Loucy (cell line): ENCODE data around the gene IL1RAPL2.

Experiments
- H2AFZ ChIP-seq: fragments of 200-600 bp; sonication (generic); 2 replicates; pipeline ENCODE4 v1.6.0; 2016; ENCODE audit warnings: antibody characterized with exemption, mild to moderate bottlenecking, low read length, moderate library complexity
- H3F3A ChIP-seq: fragments of 200-600 bp; 2 replicates; pipeline ENCODE4 v1.6.0; 2016; ENCODE audit warnings: antibody characterized with exemption, low read depth, mild to moderate bottlenecking
- H3K27me3 ChIP-seq: fragments of 200-600 bp; sonication (generic); 2 replicates; pipeline ENCODE4 v1.6.1; 2014; ENCODE audit warnings: low read length, mild to moderate bottlenecking; ENCODE audit not compliant: insufficient read depth, poor library complexity, severe bottlenecking
- H3K36me3 ChIP-seq: fragments of 200-600 bp; sonication (generic); 2 replicates; pipeline ENCODE4 v1.6.1; 2016; ENCODE audit warnings: low read length; ENCODE audit not compliant: insufficient read depth
- H3K4me1 ChIP-seq: fragments of 200-600 bp; sonication (generic); 2 replicates; pipeline ENCODE4 v1.5.1; 2014; ENCODE audit warnings: low read length, mild to moderate bottlenecking; ENCODE audit not compliant: insufficient read depth, poor library complexity, severe bottlenecking
- H3K4me2 ChIP-seq: fragments of 200-600 bp; sonication (generic); 2 replicates; pipeline ENCODE4 v1.6.0; 2014; ENCODE audit warnings: antibody characterized with exemption, low read length, low read depth, mild to moderate bottlenecking; ENCODE audit not compliant: poor library complexity, severe bottlenecking
- H3K4me3 ChIP-seq: fragments of 200-600 bp; sonication (generic); 2 replicates; pipeline ENCODE4 v1.5.1; 2014; ENCODE audit warnings: low read length, mild to moderate bottlenecking, mixed read lengths; ENCODE audit not compliant: poor library complexity, severe bottlenecking
- H3K79me2 ChIP-seq: fragments of 200-600 bp; sonication (generic); 2 replicates; pipeline ENCODE4 v1.6.1; 2014; ENCODE audit warnings: low read length; ENCODE audit not compliant: insufficient read depth
- H3K9ac ChIP-seq: fragments of 200-600 bp; sonication (generic); 2 replicates; pipeline ENCODE4 v1.6.0; 2014; ENCODE audit warnings: mild to moderate bottlenecking, low read depth, low read length, moderate library complexity; ENCODE audit not compliant: poor library complexity, severe bottlenecking
- H3K9me2 ChIP-seq: fragments of 200-600 bp; sonication (generic); replicated peaks from 2 replicates; pipeline ENCODE4 v1.6.1; 2016; ENCODE audit warnings: low read depth, low read length, mixed read lengths
- H3K9me3 ChIP-seq: fragments of 200-600 bp; sonication (generic); 2 replicates; pipeline ENCODE4 v1.6.1; 2014; ENCODE audit warnings: mild to moderate bottlenecking, antibody characterized with exemption, low read length, low read depth; ENCODE audit not compliant: insufficient read depth
- H4K20me1 ChIP-seq: fragments of 200-600 bp; sonication (generic); 2 replicates; pipeline ENCODE4 v1.6.0; 2014; ENCODE audit warnings: antibody characterized with exemption, low read length, mild to moderate bottlenecking; ENCODE audit not compliant: insufficient read depth, poor library complexity, severe bottlenecking
- CTCF ChIP-seq: fragments of 200-600 bp; sonication (generic); conservative IDR thresholded peaks from 2 replicates; pipeline ENCODE4 v1.5.1; 2014; ENCODE audit warnings: mild to moderate bottlenecking, antibody characterized with exemption, low read length
- EZH2phosphoT487 ChIP-seq: fragments of 200-600 bp; IDR thresholded peaks from 2 replicates; pipeline ENCODE4 v1.6.1; 2018; ENCODE audit warnings: antibody characterized with exemption, mild to moderate bottlenecking, moderate library complexity, borderline replicate concordance

The IL1RAPL2 gene

GRCh38 chrX:105463473-105463872 is 897.5 kb downstream of the IL1RAPL2 start:
- Histone ChIP-seq H3K4me1 (no peaks in the 10 kb centered on the region), H3K9ac (no peak overlapping the region), H2AFZ (no peak overlapping the region), H3K36me3 (no peaks in the 10 kb centered on the region), H3K27me3 (no peaks in the 10 kb centered on the region), H3K4me3 (no peak overlapping the region), H3K79me2 (no peaks in the 10 kb centered on the region), H3K4me2 (no peak overlapping the region), H3K9me3 (no peaks in the 10 kb centered on the region), H4K20me1 (no peaks in the 10 kb centered on the region), H3F3A (no peaks in the 10 kb centered on the region), H3K9me2 (no peaks in the 10 kb centered on the region)
- no peak for TF ChIP-seq EZH2phosphoT487
- no peak for TF ChIP-seq CTCF

GRCh38 chrX:105464618-105465017 is 898.6 kb downstream of the IL1RAPL2 start:
- Histone ChIP-seq H3K4me3 (no peak overlapping the region), H3K79me2 (no peaks in the 10 kb centered on the region), H3K27me3 (no peaks in the 10 kb centered on the region), H3K9me3 (no peaks in the 10 kb centered on the region), H3K4me1 (no peaks in the 10 kb centered on the region), H3K4me2 (no peak overlapping the region), H3F3A (no peaks in the 10 kb centered on the region), H2AFZ (no peak overlapping the region), H3K9ac (no peak overlapping the region), H3K36me3 (no peaks in the 10 kb centered on the region), H3K9me2 (no peaks in the 10 kb centered on the region), H4K20me1 (no peaks in the 10 kb centered on the region)
- TF ChIP-seq CTCF (no peak), EZH2phosphoT487 (no peak)

GRCh38 chrX:105468741-105469140 is 902.7 kb downstream of the IL1RAPL2 start:
- Histone ChIP-seq H3K27me3 (no peaks in the 10 kb centered on the region), H3K9me3 (no peaks in the 10 kb centered on the region), H3K36me3 (no peaks in the 10 kb centered on the region), H3K9ac (no peak overlapping the region), H3K4me1 (no peaks in the 10 kb centered on the region), H3F3A (no peaks in the 10 kb centered on the region), H3K4me3 (no peak overlapping the region), H3K9me2 (no peaks in the 10 kb centered on the region), H3K4me2 (no peak overlapping the region), H3K79me2 (no peaks in the 10 kb centered on the region), H4K20me1 (no peaks in the 10 kb centered on the region), H2AFZ (no peak overlapping the region)
- TF ChIP-seq EZH2phosphoT487, result no peak
- no peak for TF ChIP-seq CTCF
